ENCODE data around the gene DENND1A. TPM values are rescaled to one million over a fixed set of nuclear protein-coding genes. Genes with fewer than 3 reads are reported as not detected.
"Not testable (repeated sequence)": the region's sequence is repeated elsewhere in the genome, so short reads cannot be mapped to it uniquely, and the experiment has no call there.

Gene DENND1A
- total RNA-seq, 1 donor from 2014 or later = 37.3 TPM

DNA sequence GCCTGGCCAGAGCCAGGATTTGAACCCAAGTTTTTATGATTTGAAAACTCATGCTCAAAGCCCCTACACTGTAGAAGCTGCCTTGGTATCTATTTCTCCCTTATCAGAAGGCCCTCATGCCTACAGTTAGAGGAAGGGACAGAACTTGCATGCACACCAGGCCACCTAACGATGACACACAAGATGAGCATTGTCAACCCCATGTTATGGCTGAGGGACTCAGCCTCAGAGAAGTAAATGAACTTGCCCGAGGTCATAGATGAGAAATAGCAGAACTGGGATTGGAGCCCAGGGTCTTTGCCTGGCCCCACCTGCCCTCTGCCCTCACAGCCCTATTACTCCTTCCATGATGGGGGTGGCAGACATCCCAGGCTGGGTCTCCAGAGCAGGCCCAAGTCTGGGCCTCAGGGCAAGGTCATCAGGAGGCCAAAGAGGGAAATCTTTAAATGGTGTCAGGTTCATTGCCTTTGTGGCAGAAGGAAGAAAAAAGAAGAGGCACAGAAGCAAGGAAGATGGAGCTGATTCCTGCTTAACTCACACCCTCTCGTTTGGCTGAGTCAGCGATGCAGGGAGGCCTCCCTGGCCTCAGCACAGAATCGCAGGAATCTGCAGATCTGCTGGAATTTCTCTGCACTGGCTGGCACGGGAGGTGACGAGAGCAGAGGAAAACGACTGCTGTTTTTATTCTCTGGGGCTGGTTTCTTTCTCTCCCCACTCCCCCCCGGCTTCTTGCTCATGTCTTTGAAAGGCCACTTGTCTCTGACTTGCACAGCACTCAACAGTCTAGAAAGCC, 594.5 kb downstream of the DENND1A start:
- peak; percentile 55 for DNase-seq

DNA sequence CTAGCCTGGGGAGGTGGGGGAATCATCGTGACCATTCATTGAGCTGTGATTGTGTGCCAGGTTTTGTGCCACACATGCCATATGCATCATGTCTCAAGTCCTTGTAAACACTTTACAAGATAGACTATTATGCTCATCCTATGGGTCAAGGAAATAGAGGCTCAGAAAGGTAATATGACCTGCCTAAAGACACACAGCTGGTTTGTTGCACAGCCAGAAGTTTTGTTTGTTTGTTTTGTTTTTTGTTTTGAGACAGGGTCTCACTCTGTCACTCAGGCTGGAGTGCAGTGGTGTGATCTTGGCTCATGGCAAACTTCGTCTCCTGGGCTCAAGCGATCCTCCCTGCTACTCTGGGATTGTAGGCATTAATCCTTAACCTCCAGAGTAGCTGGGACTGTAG, 595.3 kb downstream of the DENND1A start:
- DNase-seq = no peak

DNA sequence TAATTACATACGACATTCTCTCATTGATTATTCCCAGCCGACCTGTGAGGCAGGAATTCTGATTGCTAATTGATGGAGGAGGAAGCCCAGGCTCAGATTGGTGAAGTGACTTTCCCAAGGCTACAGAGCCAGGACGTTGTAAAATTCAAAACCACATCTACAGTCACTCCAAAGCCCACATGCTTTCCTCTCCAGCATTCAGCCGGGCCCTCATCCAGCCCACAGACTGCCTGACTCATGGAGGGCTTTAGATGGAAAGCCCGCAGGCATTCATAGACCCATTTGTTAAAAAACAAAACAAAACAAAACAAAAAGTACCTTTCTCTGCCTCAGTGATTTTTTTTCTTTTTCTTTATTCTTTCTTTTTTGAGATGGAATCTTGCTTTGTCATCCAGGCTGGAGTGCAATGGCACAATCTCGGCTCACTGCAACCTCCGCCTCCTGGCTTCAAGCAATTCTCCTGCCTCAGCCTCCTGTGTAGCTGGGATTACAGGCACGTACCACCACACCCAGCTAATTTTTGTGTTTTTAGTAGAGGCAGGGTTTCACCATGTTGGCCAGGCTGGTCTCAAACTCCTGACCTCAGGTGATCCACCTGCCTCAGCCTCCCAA, 596.8 kb downstream of the DENND1A start:
- DNase-seq = not testable (repeated sequence)

DNA sequence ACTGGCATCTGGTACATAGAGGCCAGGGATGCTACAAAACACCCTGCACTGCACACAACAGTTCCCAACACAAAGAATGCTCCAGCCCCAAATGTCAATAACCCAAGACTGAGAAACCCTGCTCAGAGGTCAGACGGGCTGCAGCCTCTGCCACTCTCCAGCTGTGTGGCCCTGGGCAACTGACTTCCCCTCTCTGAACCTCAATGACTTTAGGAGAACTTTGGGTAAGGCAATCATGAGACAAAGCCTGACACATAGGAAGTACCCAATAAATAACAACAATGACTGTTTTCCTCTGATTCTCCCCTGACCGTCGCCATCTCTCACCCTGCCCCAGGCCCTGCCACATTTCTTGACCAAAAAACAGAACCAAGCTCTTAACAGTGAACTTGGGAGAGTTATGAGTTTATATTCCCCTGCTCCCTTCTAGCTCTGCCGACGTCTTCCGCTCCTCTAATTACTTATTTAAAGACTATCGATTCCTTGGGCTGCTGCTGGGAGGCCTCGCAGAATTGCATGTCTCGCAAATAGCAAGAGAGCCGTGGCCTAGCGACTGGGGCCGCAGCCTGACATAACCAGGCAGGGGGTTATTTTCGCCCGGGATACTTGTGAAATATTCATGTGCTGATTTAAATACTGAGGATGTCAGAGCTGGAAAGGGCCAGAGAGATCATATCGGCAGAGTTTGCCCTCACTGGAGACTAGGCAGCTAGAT, 598.4 kb downstream of the DENND1A start:
- no peak for DNase-seq

Small RNAs within 50 kb of the gene (small RNA-seq; reads per million reads assigned to genes)
- gene MIR601 (not detected), gene MIR7150 (not detected)

Other genes starting within 250 kb of the DENND1A start
- gene LHX2, start 81.6 kb upstream of the DENND1A start, total RNA-seq = 189 TPM